HG03095 (cell line): Measurements from ENCODE around the gene SPON2.

ENCODE experiments used
- ATAC-seq: cut with Tn5 transposase; IDR thresholded peaks from one replicate; pipeline ENCODE4 v1.9.1; 2021; ENCODE audit warnings: moderate library complexity; ENCODE audit not compliant: unreplicated experiment

The SPON2 gene

GRCh38 chr4:1172228-1172851 is at the start of gene SPON2:
Gene SPON2, minus strand, starts transcription at chr4:1172583.
- ATAC-seq = no peak

GRCh38 chr4:1221155-1221870 is 48.9 kb upstream of the SPON2 start:
- no peak for ATAC-seq

- no peak for ATAC-seq
Observed at GRCh38 chr4:1220566-1220965, 48.2 kb upstream of the SPON2 start.

GRCh38 chr4:1219566-1219950 is 47.2 kb upstream of the SPON2 start:
- no peak for ATAC-seq

DNA sequence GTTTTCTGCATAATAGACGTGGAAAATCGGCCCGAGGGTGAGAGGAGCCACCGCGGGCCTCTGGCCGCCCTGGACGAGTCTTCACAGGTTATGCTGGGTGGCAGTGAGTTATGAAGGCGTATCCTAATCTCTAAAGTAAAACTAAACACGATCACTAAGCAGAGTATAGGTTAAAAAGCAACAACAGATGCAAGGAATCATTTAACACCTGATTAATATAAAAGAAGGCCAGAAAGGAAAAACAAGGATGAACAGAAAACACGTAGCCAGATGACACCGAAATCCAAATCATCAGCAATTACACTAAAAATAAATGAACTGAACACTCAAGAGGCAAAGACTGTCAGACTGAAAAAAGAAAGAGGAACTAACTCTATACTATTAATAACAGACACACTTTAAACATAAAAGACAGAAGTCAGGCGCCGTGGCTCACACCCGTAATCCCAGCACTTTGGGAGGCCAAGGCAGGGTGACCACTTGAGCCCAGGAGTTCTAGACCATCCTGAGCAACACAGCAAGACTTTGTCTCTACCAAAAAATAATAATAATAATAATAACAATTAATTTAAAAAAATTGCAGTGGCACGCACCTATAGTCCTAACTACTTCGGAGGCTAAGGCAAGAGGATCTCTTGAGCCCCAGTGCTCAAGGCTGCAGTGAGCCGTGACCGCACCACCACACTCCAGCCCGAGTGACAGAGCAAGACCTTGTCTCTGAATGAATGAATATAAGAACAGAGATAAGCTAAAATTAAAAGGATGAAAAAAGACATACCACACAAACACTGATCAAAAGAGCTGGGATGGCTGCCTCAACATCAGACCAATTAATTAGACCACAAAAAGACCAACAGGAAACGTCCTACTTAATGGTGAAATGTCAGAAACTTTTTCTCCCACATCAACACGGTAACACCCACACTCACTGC is 46.5 kb upstream of the SPON2 start:
- ATAC-seq = peak; percentile 55

DNA sequence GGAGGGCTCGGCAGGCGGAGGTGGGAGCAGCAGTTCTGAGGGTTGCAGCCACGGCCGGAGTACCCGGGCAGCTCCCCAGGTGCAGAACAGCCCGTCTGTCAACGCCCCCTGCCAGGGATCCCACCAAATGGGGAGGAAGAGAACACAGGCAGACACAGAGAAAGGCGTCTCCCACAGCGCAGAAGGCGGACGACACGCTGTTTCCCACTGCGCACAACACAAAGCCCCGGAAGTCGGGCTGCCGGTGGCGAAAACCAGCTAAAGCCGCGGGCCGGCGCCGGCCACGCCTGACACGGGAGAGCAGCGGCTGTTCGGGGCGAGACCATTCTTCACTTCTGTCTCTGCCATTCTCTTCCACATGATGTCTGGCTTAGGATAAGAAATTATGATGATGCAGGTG is 45.0 kb upstream of the SPON2 start:
- ATAC-seq = no peak

DNA sequence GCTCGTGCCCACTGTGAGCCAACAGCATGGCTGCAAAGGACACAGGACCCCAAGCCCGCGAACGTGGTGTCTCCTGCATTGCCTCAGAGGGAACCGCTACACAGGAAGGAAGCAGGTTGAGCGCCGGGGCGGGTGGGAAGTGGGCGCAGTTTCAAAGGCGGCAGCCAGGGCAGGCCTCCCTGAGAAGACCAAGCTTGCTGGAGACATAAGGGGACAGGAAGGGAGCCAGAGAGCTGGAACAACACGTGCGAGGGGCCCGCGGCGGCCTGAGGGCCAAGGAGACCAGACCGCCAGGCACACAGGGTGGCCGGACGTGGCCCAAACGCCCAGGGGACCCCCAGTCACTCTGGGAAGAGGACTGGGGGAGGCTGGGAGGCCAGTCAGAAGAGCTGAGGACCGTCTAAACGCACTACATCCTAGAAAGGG is 44.5 kb upstream of the SPON2 start:
- no peak for ATAC-seq

- no peak for ATAC-seq
Observed at GRCh38 chr4:1216076-1216614, 43.8 kb upstream of the SPON2 start.

DNA sequence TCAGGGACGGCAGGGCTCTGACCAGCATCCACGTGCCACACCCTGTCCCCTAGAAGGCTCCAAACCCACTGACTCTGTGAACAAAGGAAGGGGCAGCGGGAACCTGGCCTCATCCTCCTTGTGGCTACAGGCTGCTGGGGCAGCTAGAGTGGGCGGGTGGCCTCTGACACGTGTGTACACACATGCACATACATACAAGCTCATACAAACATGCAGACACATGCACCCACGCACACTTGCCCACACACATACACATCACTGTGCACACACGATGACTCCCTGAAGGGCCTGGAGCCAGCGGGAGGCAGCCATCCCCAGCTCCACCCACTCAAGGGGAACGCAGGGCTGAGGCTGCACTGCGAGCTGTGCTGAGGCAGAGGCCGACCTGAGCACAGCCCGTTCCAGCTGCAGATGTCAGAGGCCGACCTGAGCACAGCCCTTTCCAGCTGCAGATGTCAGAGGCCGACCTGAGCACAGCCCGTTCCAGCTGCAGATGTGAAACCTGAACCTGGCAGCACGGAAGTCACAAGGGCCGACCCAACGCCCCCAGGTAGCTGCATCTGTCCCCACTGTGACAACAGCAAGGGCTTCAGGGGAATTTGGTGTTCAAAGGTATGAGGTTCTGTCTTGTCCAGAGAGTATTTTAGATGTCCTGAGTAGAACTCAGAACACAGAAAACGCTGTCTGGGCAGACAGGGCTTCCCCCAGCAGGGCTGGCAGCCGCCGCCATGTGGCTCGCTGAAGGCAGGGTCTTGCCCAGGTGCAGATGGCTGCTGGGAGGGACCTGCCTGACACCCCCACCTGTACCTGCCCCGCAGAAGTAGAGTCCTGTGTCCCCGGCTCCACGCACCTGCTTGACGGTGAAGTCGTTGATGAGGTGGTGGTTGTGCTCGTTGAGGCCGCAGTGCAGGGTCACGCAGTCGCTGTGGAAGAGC is 43.0 kb upstream of the SPON2 start:
- ATAC-seq = peak; percentile 63

DNA sequence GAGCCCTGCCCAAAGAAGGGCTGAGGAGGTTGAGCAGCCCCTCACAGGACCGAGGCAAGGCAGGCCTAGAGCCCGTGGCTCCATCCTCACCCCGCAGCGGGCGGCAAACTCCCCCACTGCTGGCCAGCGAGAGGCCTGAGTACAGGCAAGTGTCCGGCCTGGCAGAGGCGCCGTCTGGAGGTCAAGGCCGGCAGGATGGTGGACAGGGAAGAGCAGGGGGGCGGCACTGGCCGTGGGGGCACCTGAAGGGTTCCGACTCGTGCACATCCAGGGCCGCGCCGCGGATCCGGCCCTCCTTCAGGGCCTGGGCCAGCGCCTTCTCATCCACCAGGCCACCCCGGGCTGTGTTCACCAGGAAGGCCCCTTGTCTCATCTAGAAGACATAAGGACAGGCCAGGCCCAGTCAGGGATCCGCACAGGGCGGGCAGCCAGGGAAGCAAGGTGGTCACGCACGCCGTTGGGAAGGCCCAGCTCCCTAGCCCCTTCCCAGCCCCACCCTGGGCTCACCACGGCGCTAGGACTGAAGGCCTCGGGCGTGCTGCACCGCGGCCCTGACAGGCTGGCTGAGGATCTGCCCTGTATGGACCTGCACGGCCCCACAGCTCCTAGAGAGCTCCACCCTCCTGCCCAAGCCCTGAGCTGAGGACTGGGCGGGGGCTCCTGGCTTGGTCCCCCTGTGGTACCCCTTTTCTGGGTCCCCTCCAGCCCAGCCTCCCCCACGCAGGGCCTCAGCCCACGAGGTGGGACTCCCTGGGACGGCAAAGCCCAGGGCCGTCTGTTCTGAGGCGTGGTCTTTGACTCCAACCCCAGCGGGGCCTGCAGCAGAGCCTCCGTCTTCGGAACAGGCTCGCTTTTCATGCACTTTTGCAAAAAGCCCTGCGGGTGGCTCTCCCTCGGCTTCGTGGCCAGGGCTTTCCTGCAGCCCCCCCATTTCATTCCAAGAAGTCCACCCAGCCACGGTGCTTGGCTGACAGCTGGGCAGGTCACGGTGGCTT is 42.0 kb upstream of the SPON2 start:
- ATAC-seq = no peak

GRCh38 chr4:1213336-1213995 is 41.1 kb upstream of the SPON2 start:
- no peak for ATAC-seq

- no peak for ATAC-seq
Observed at GRCh38 chr4:1212546-1213335, 40.4 kb upstream of the SPON2 start.

DNA sequence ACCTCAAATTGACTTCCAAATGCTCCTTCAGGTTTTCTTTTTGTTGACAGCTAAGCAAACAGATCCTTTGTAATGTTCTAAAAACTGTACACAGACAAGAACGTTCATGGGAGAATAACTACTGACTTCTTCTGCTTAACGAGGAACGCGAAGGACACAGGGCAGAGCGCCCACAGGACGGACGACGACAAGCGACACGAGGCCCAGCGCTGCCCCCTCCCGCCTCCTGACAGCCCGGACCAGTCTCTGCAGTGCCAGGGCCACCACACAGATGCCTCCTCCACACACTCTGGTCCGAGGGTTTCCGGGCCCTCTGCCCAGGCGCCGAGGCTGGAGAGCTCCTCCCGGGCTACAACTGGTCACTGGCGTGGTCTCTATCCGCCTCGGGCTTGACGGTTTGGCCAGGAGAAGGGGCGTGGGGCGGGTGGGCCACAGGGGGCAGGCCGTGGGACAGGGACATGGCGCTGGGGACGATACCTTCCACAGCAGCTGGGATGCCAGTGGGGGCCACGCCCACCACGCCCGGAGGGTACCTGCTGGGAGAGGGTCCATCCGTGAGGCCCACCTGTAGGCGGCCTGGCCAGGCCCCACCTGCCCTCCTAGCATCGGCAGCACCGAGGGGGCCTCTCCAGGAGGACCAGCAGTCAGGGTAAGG is 39.6 kb upstream of the SPON2 start:
- ATAC-seq = no peak

- ATAC-seq = no peak
Observed at GRCh38 chr4:1211371-1211770, 39.0 kb upstream of the SPON2 start.

DNA sequence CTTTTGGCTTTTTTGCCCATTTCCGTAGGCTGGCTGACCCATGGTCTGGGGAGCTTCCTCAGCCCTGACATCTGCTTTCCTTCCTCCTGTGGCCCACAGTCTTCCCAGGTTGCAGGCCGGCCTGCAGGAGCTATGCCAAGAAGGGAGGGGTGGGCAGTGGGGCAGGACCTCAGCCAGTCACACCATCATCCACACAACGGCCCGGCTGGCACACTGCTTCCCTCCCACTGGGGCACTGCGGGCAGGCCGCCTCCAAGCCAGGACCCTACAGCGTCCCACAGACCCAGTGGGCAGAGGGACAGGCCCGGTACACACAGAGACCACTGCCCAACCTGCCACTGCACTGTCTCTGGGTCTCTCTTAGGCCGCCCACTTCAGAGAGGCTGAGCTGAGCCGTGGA is 38.6 kb upstream of the SPON2 start:
- ATAC-seq = no peak

DNA sequence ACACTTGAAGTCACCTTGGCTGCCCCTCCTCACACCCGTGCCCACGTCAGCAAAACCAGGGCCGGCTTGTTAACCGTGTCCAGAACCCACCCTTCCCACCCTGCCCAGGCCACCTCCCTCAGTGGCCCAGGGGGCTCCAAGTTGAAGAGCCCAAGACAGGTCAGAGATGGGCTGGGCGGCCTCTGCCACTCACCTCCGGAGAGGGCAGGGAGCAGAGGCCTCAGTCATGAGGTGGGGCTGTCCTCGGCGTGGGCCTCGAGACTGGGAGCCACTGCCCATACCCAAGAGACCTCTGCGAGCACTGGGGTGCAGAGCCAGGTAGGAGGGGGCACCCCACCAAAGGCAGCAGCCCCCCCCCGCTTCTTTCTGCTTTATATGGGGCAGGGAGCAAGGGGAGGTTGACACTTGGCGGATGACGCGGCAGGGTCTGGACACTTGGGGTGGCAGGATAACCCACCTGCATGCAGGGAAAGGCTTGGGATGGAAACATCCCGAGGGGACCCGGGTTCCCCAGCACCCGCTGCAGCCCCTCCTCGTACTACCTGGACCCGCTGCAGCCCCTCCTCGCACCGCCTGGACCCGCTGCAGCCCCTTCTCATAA is 38.0 kb upstream of the SPON2 start:
- no peak for ATAC-seq

- no peak for ATAC-seq
Observed at GRCh38 chr4:1209821-1210220, 37.4 kb upstream of the SPON2 start.
